H1 (cell line): ENCODE measurements around the gene DTNB. TPM values are rescaled to one million over a fixed set of nuclear protein-coding genes. Genes with fewer than 3 reads are reported as not detected.

Experiments
- CTCF ChIA-PET: fragments of 300-600 bp; sonication (Branson Sonifier 250); formaldehyde crosslinking; loops from one replicate; lab custom pipeline; 2021; ENCODE audit not compliant: partially characterized antibody; lab: Charles Lee
- POLR2A ChIA-PET: fragments of 300-600 bp; sonication (Branson Sonifier 250); formaldehyde crosslinking; loops from one replicate; lab custom pipeline; 2021; ENCODE audit warnings: inconsistent platforms; ENCODE audit not compliant: partially characterized antibody; lab: Charles Lee
- DNase-seq, 2 experiments: peaks; one replicate each; pipeline versions ENCODE4 v3.0.0 to v3.0.0-alpha.2; 2010 to 2022; ENCODE audit warnings: low spot score in 2 of 2, low read depth in 1 of 2, mixed read lengths in 1 of 2
- FAIRE-seq: peaks from 2 replicates; lab custom pipeline; 2011; peaks lifted over from hg19 to GRCh38; lab: Jason Lieb, UNC
- H2AFZ ChIP-seq: 2 replicates; pipeline ENCODE4 v1.8.1; 2012; ENCODE audit warnings: low read length, inconsistent platforms
- H2AK5ac ChIP-seq: 2 replicates; pipeline ENCODE4 v1.6.1; 2013; ENCODE audit warnings: low read depth, low read length
- H2BK120ac ChIP-seq: replicated peaks from 2 replicates; pipeline ENCODE3; 2013; ENCODE audit warnings: low read depth, low read length, inconsistent platforms
- H2BK12ac ChIP-seq: 2 replicates; pipeline ENCODE4 v1.6.1; 2013; ENCODE audit warnings: low read depth, low read length
- H2BK15ac ChIP-seq: 2 replicates; pipeline ENCODE4 v1.6.1; 2013; ENCODE audit warnings: low read length
- H2BK20ac ChIP-seq: 2 replicates; pipeline ENCODE4 v1.6.1; 2013; ENCODE audit warnings: low read length
- H2BK5ac ChIP-seq: 2 replicates; pipeline ENCODE4 v1.6.1; 2013; ENCODE audit warnings: low read depth, low read length
- H3K14ac ChIP-seq: 2 replicates; pipeline ENCODE4 v1.6.1; 2013; ENCODE audit warnings: inconsistent platforms; ENCODE audit not compliant: insufficient read length
- H3K18ac ChIP-seq: 2 replicates; pipeline ENCODE4 v1.6.1; 2013; ENCODE audit warnings: low read length; ENCODE audit errors: extremely low read depth
- H3K23ac ChIP-seq: 2 replicates; pipeline ENCODE4 v1.6.1; 2013; ENCODE audit warnings: inconsistent platforms; ENCODE audit not compliant: insufficient read length
- H3K23me2 ChIP-seq: 2 replicates; pipeline ENCODE4 v1.6.1; 2013; ENCODE audit warnings: low read depth, low read length
- H3K27ac ChIP-seq: 2 replicates; pipeline ENCODE4 v1.6.1; 2011; ENCODE audit warnings: low read depth, low read length, inconsistent platforms
- H3K27me3 ChIP-seq, 4 experiments: replicated peaks in 1 of 4; 1 replicate in 1 of 4; 2 replicates in 3 of 4; pipeline versions ENCODE4 v1.6.1 to v1.8.1; 2011 to 2013; ENCODE audit warnings: low read length in 3 of 4, mild to moderate bottlenecking in 3 of 4, inconsistent platforms in 2 of 4, mixed read lengths in 2 of 4, moderate library complexity in 1 of 4; ENCODE audit not compliant: control insufficient read depth in 3 of 4, insufficient read depth in 3 of 4; ENCODE audit errors: extremely low read depth in 1 of 4
- H3K36me3 ChIP-seq, 4 experiments: 2 replicates each; pipeline versions ENCODE4 v1.6.1 to v1.8.1; 2011 to 2013; ENCODE audit warnings: mild to moderate bottlenecking in 4 of 4, low read length in 3 of 4, moderate library complexity in 2 of 4, control low read depth in 1 of 4, inconsistent platforms in 1 of 4; ENCODE audit not compliant: insufficient read depth in 4 of 4, control insufficient read depth in 2 of 4
- H3K4ac ChIP-seq: replicated peaks from 2 replicates; pipeline ENCODE3; 2013; ENCODE audit warnings: low read length, low read depth, mixed read lengths, inconsistent platforms; ENCODE audit not compliant: insufficient read length
- H3K4me1 ChIP-seq, 4 experiments: replicated peaks in 1 of 4; 1 replicate in 1 of 4; 2 replicates in 3 of 4; pipeline versions ENCODE4 v1.6.1 to v1.8.1; 2011 to 2013; ENCODE audit warnings: low read length in 3 of 4, inconsistent platforms in 2 of 4, mixed read lengths in 1 of 4; ENCODE audit not compliant: insufficient read depth in 4 of 4, control insufficient read depth in 3 of 4
- H3K4me2 ChIP-seq, 2 experiments: 2 replicates each; pipeline versions ENCODE4 v1.6.1 to v1.8.1; 2011 to 2013; ENCODE audit warnings: low read depth in 2 of 2, low read length in 2 of 2, control low read depth in 1 of 2, inconsistent platforms in 1 of 2, mild to moderate bottlenecking in 1 of 2; ENCODE audit not compliant: insufficient read depth in 1 of 2
- H3K4me3 ChIP-seq, 4 experiments: fragments of 200-600, 300-600 bp in 1 of 4; sonication (generic), shearing (Covaris generic), sonication (Bioruptor Twin) in 1 of 4; 2 replicates each; pipeline versions ENCODE4 v1.5.1 to v1.8.1; 2011 to 2016; ENCODE audit warnings: low read length in 4 of 4, low read depth in 3 of 4, control low read depth in 2 of 4, inconsistent platforms in 2 of 4, mild to moderate bottlenecking in 2 of 4, mixed read lengths in 1 of 4, moderate library complexity in 1 of 4; ENCODE audit not compliant: insufficient read depth in 2 of 4; ENCODE audit errors: extremely low read depth in 1 of 4
- H3K56ac ChIP-seq: replicated peaks from 2 replicates; pipeline ENCODE3; 2013; ENCODE audit warnings: low read depth, mild to moderate bottlenecking, mixed read lengths, low read length, inconsistent platforms; ENCODE audit not compliant: insufficient read length
- H3K79me1 ChIP-seq: 2 replicates; pipeline ENCODE4 v1.6.1; 2013; ENCODE audit warnings: low read depth, low read length, control low read depth
- H3K79me2 ChIP-seq, 2 experiments: 2 replicates each; pipeline versions ENCODE4 v1.6.1 to v1.8.1; 2012 to 2013; ENCODE audit warnings: low read length in 2 of 2, mild to moderate bottlenecking in 2 of 2, inconsistent platforms in 1 of 2; ENCODE audit not compliant: insufficient read depth in 2 of 2, control insufficient read depth in 1 of 2
- H3K9ac ChIP-seq, 4 experiments: replicated peaks in 1 of 4; 1 replicate in 1 of 4; 2 replicates in 3 of 4; pipeline versions ENCODE4 v1.6.1 to v1.8.1; 2011 to 2013; ENCODE audit warnings: low read depth in 3 of 4, low read length in 3 of 4, control low read depth in 2 of 4, mild to moderate bottlenecking in 2 of 4, moderate library complexity in 2 of 4, inconsistent platforms in 1 of 4; ENCODE audit errors: extremely low read depth in 1 of 4
- H3K9me3 ChIP-seq, 2 experiments: 2 replicates each; pipeline versions ENCODE4 v1.6.1 to v1.8.1; 2012 to 2013; ENCODE audit warnings: mild to moderate bottlenecking in 2 of 2, moderate library complexity in 2 of 2, control low read depth in 1 of 2, inconsistent platforms in 1 of 2, low read depth in 1 of 2, low read length in 1 of 2, mixed read lengths in 1 of 2; ENCODE audit not compliant: insufficient read depth in 2 of 2
- H4K20me1 ChIP-seq, 2 experiments: replicated peaks in 1 of 2; 2 replicates each; pipeline versions ENCODE3 to v1.8.1; 2011 to 2013; ENCODE audit warnings: inconsistent platforms in 2 of 2, low read length in 2 of 2, mild to moderate bottlenecking in 1 of 2; ENCODE audit not compliant: insufficient read depth in 2 of 2, control insufficient read depth in 1 of 2
- H4K5ac ChIP-seq: 2 replicates; pipeline ENCODE4 v1.6.1; 2013; ENCODE audit warnings: low read length, low read depth, mixed read lengths, inconsistent platforms; ENCODE audit not compliant: insufficient read length
- H4K8ac ChIP-seq: 2 replicates; pipeline ENCODE4 v1.8.0; 2013; ENCODE audit warnings: mild to moderate bottlenecking, moderate library complexity, low read length, inconsistent platforms; ENCODE audit not compliant: insufficient read depth; ENCODE audit errors: extremely low read depth
- H4K91ac ChIP-seq: replicated peaks from 2 replicates; pipeline ENCODE3; 2013; ENCODE audit warnings: low read length, mixed read lengths, inconsistent platforms; ENCODE audit not compliant: insufficient read length
- BRCA1 ChIP-seq: IDR thresholded peaks from 2 replicates; pipeline ENCODE4 v1.6.1; 2012; ENCODE audit warnings: low read depth, low read length, improper control_type of control experiment
- CBX8 ChIP-seq: fragments of 300-800, 300-1000 bp; sonication (generic); IDR thresholded peaks from 2 replicates; pipeline ENCODE4 v1.7.1; 2016; ENCODE audit warnings: low read depth, low read length, borderline replicate concordance
- EP300 ChIP-seq, 2 experiments: IDR thresholded peaks; 1 replicate in 1 of 2; 2 replicates in 1 of 2; pipeline ENCODE4 v1.6.1; 2011 to 2012; ENCODE audit warnings: low read depth in 2 of 2, low read length in 2 of 2, mild to moderate bottlenecking in 2 of 2, borderline replicate concordance in 1 of 2, inconsistent platforms in 1 of 2, moderate library complexity in 1 of 2
- MAX ChIP-seq: IDR thresholded peaks from 2 replicates; pipeline ENCODE4 v1.6.1; 2012; ENCODE audit warnings: inconsistent platforms
- POLR2A ChIP-seq, 2 experiments: IDR thresholded peaks; 1 replicate in 1 of 2; 2 replicates in 1 of 2; pipeline ENCODE4 v1.6.1; 2011; ENCODE audit warnings: low read depth in 2 of 2, low read length in 2 of 2, mild to moderate bottlenecking in 2 of 2; ENCODE audit errors: control extremely low read depth in 1 of 2
- POLR2AphosphoS5 ChIP-seq: IDR thresholded peaks from 2 replicates; pipeline ENCODE4 v1.6.1; 2011; ENCODE audit warnings: low read depth, low read length
- SIN3A ChIP-seq, 2 experiments: IDR thresholded peaks in 1 of 2; conservative IDR thresholded peaks in 1 of 2; 2 replicates each; pipeline ENCODE4 v1.6.1; 2011 to 2012; ENCODE audit warnings: low read length in 2 of 2, improper control_type of control experiment in 1 of 2, low read depth in 1 of 2, mild to moderate bottlenecking in 1 of 2
- TAF7 ChIP-seq: optimal IDR thresholded peaks from 2 replicates; pipeline ENCODE3; 2011; ENCODE audit warnings: low read depth, mild to moderate bottlenecking, inconsistent platforms, low read length, moderate library complexity, borderline replicate concordance
- USF2 ChIP-seq: IDR thresholded peaks from 2 replicates; pipeline ENCODE4 v1.6.1; 2011; ENCODE audit warnings: low read length, improper control_type of control experiment
- WGBS, 2 experiments: shearing (Covaris generic) in 1 of 2; methylation state at CpG; one replicate each; pipeline versions ENCODE4 v1.1.6 to v1.1.7; 2013 to 2015; ENCODE audit warnings: low lambda C conversion rate in 2 of 2, mixed read lengths in 2 of 2, inconsistent platforms in 1 of 2, low coverage in 1 of 2, missing lambda C conversion rate in 1 of 2; ENCODE audit not compliant: insufficient replicate concordance in 2 of 2, insufficient coverage in 1 of 2, insufficient read length in 1 of 2; ENCODE audit errors: extremely low coverage in 1 of 2, missing lambda C conversion rate in 1 of 2; 5-methylcytosine and 5-hydroxymethylcytosine counted together
- polyA plus RNA-seq, 7 experiments: library from polyadenylated mRNA; depleted of rRNA in 3 of 7; stranded (reverse) in 5 of 7; unstranded in 2 of 7; fragments of >200 nt in 5 of 7; fragments of 200-250 nt in 2 of 7; gene quantifications; 1 replicate in 5 of 7; 2 replicates in 1 of 7; 4 replicates in 1 of 7; pipeline versions ENCODE4 v1.2.1 to v1.2.3, GENCODE V29; 2011 to 2013; ENCODE audit warnings: missing spikeins in 2 of 7, mixed read lengths in 2 of 7
- total RNA-seq: library from RNA; stranded (reverse); fragmentation: NEBNext Ultra II Directional; extraction: Animal tissue kit (Norgen Biotek cat#: 25700); gene quantifications from 2 replicates; pipeline ENCODE4 v1.2.1, GENCODE V29; 2021

Gene DTNB
- total and polyA plus RNA-seq, 2 of the 8 experiments (the other 6 are each of a cell fraction or from before 2014, with no cell fraction given): 39.6 to 49.5 TPM

DNA sequence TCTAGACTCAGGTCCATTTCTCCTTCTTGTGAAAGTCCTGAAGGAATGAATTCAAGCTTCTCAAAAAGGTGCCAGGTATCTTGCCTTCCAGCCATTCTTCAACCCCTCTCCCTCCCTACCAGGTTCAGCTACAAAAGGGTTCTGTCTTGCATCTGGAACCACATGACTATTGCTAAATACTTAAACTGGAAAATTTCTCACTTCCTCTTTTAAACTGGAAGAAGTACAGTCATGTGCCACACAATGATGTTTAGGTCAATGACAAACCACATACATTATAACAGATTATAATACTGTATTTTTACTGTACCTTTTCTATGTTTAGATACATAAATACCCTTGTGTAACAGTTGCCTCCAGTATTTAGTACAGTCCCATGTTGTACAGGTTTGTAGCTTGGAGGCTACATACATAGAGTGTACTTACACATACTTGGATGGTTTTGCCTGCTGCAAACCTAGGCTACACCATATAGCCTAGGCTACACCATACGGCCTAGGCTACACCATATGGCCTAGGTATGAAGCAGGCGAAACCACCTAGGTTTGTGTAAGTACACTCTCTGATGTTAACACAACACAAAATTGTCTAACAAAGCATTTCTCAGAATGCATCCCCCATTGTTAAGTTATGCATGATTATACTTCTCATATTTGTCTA lies 189.6 kb downstream of the DTNB start:
- Histone ChIP-seq H2BK20ac (no peak overlapping the region), H4K91ac (no peak overlapping the region), H3K9me3 (no peaks in the 10 kb centered on the region), H3K4me1 (no peaks in the 10 kb centered on the region), H3K56ac (no peak overlapping the region), H3K27me3 (no peaks in the 10 kb centered on the region), H3K23me2 (no peaks in the 10 kb centered on the region; the same call in 1 of the 2 replicates), H3K27ac (no peak overlapping the region), H3K4ac (no peak overlapping the region), H3K14ac (no peak overlapping the region), H2BK120ac (no peak overlapping the region), H3K79me2 (no peaks in the 10 kb centered on the region), H3K18ac (no peak overlapping the region), H4K5ac (no peak overlapping the region), H3K9ac (no peak overlapping the region), H4K20me1 (peaks cover 0 to 2% of the 10 kb centered on the region in 2 experiments), H3K4me2 (no peak overlapping the region), H4K8ac (no peak overlapping the region), H2AFZ (no peak overlapping the region), H2BK12ac (no peak overlapping the region), H3K36me3 (no peaks in the 10 kb centered on the region), H3K79me1 (no peaks in the 10 kb centered on the region), H3K4me3 (no peak overlapping the region), H3K23ac (no peak overlapping the region), H2BK5ac (no peak overlapping the region), H2AK5ac (no peak overlapping the region), H2BK15ac (no peak overlapping the region)
- ChIA-PET POLR2A (interaction anchor here (0.6 kb wide), 1 partner anchor 1405 kb away, joined by 4 read pairs; no protein-coding TSS in a partner anchor), CTCF (interaction anchor here (0.5 to 0.9 kb wide), 2 partner anchors 25 to 174 kb away, joined by 3 read pairs; no protein-coding TSS in a partner anchor)
- WGBS, 2 experiments: 92% methylated on average over 2 of the region's 2 CpGs; no CpG with 5 or more reads in 1 of the 2 experiments
- no peak for FAIRE-seq
- DNase-seq: no peak
- TF ChIP-seq EP300 (IDR thresholded peaks at IDR 0.05; ENCODE audit: borderline replicate concordance in 1 of 2, low read depth in 2 of 2, low read length in 2 of 2) (no peak), SIN3A (conservative IDR thresholded peaks at IDR 0.05 in 1 of 2, IDR thresholded peaks at IDR 0.05 in 1 of 2; ENCODE audit: low read depth in 1 of 2, low read length in 2 of 2) (no peak), MAX (no peak), USF2 (no peak), BRCA1 (no peak), POLR2AphosphoS5 (no peak), POLR2A (IDR thresholded peaks at IDR 0.05; ENCODE audit: control extremely low read depth in 1 of 2, low read depth in 2 of 2, low read length in 2 of 2) (no peak), CBX8 (no peak), TAF7 (no peak)
